WTC11 (cell line): ENCODE data around the gene GOLGA3. TPM values are rescaled to one million over a fixed set of nuclear protein-coding genes. Genes with fewer than 3 reads are reported as not detected.
A peak's percentile ranks its signal among the peaks of the same experiment; 100 is the strongest.

Experiments used
- ATAC-seq: fragments of 200-7000 bp; cut with Tn5 transposase; 2 replicates; pipeline ENCODE4 v1.10.0; 2021; ENCODE audit warnings: mild to moderate bottlenecking, moderate library complexity
- CTCF ChIA-PET: fragments of 300-600 bp; sonication (Branson Sonifier 250); formaldehyde crosslinking; loops from one replicate; lab custom pipeline; 2021; ENCODE audit warnings: antibody characterized with exemption; lab: Charles Lee
- POLR2A ChIA-PET: fragments of 350-600 bp; sonication (Branson Sonifier 250); formaldehyde crosslinking; loops from one replicate; lab custom pipeline; 2021; ENCODE audit warnings: antibody characterized with exemption; lab: Charles Lee
- DNase-seq: peaks from one replicate; pipeline ENCODE4 v3.0.0; 2021; ENCODE audit warnings: low spot score
- H3K27ac Mint-ChIP-seq: 2 replicates; pipeline ENCODE4 v1.8.0; 2021; ENCODE audit warnings: mixed read lengths
- H3K27me3 Mint-ChIP-seq: 2 replicates; pipeline ENCODE4 v1.8.0; 2021; ENCODE audit warnings: low read depth, mild to moderate bottlenecking, moderate library complexity, mixed read lengths
- H3K36me3 Mint-ChIP-seq: 2 replicates; pipeline ENCODE4 v1.8.0; 2021; ENCODE audit warnings: mixed read lengths
- H3K4me1 Mint-ChIP-seq: 2 replicates; pipeline ENCODE4 v1.8.0; 2022; ENCODE audit warnings: mixed read lengths
- H3K4me3 Mint-ChIP-seq: 2 replicates; pipeline ENCODE4 v1.8.0; 2021; ENCODE audit warnings: mild to moderate bottlenecking, moderate library complexity, mixed read lengths
- H3K9me3 Mint-ChIP-seq: 2 replicates; pipeline ENCODE4 v1.8.0; 2021; ENCODE audit warnings: mixed read lengths
- AFF4 ChIP-seq: sonication (generic); formaldehyde crosslinking; IDR thresholded peaks from 2 replicates; pipeline ENCODE4 v1.8.1; 2023; ENCODE audit warnings: mild to moderate bottlenecking, missing genetic modification reagents, borderline replicate concordance
- CREB1 ChIP-seq: sonication (generic); formaldehyde crosslinking; IDR thresholded peaks from 2 replicates; pipeline ENCODE4 v1.8.0; 2023; ENCODE audit warnings: mild to moderate bottlenecking, missing genetic modification reagents
- ESRRA ChIP-seq: sonication (generic); formaldehyde crosslinking; IDR thresholded peaks from 2 replicates; pipeline ENCODE4 v1.8.1; 2022; ENCODE audit warnings: mild to moderate bottlenecking, missing genetic modification reagents, borderline replicate concordance
- FOXP1 ChIP-seq: sonication (generic); formaldehyde crosslinking; IDR thresholded peaks from 2 replicates; pipeline ENCODE4 v1.8.0; 2022; ENCODE audit warnings: missing genetic modification reagents, mild to moderate bottlenecking, moderate library complexity, borderline replicate concordance
- FOXP4 ChIP-seq: sonication (generic); formaldehyde crosslinking; IDR thresholded peaks from 2 replicates; pipeline ENCODE4 v1.8.0; 2022; ENCODE audit warnings: mild to moderate bottlenecking, missing genetic modification reagents
- GTF2I ChIP-seq: fragments of 250-450 bp; sonication (Bioruptor Pico); conservative IDR thresholded peaks from 2 replicates; pipeline ENCODE4 v1.4.0; 2021; ENCODE audit warnings: mild to moderate bottlenecking
- KAT7 ChIP-seq: sonication (generic); formaldehyde crosslinking; IDR thresholded peaks from 2 replicates; pipeline ENCODE4 v1.8.1; 2023; ENCODE audit warnings: missing genetic modification reagents, mild to moderate bottlenecking, borderline replicate concordance
- OVOL2 ChIP-seq: fragments of 250-450 bp; sonication (Bioruptor Pico); IDR thresholded peaks from 2 replicates; pipeline ENCODE4 v1.9.0; 2021; ENCODE audit warnings: mild to moderate bottlenecking, borderline replicate concordance
- SMAD4 ChIP-seq: sonication (generic); formaldehyde crosslinking; IDR thresholded peaks from 2 replicates; pipeline ENCODE4 v1.8.0; 2022; ENCODE audit warnings: mild to moderate bottlenecking, missing genetic modification reagents
- SP1 ChIP-seq: sonication (generic); formaldehyde crosslinking; conservative IDR thresholded peaks from 2 replicates; pipeline ENCODE4 v1.8.1; 2022; ENCODE audit warnings: missing genetic modification reagents
- ZBTB43 ChIP-seq: sonication (generic); formaldehyde crosslinking; IDR thresholded peaks from 2 replicates; pipeline ENCODE4 v1.8.1; 2023; ENCODE audit warnings: mild to moderate bottlenecking, missing genetic modification reagents
- ZNF121 ChIP-seq: sonication (generic); formaldehyde crosslinking; IDR thresholded peaks from 2 replicates; pipeline ENCODE4 v1.8.0; 2023; ENCODE audit warnings: missing genetic modification reagents
- ZNF396 ChIP-seq: fragments of 250-450 bp; sonication (Bioruptor Pico); IDR thresholded peaks from 2 replicates; pipeline ENCODE4 v1.8.0; 2021; ENCODE audit warnings: mild to moderate bottlenecking, moderate library complexity, borderline replicate concordance
- ZNF416 ChIP-seq: fragments of 250-450 bp; sonication (Bioruptor Pico); IDR thresholded peaks from 2 replicates; pipeline ENCODE4 v1.9.0; 2021; ENCODE audit warnings: mild to moderate bottlenecking, inconsistent platforms
- total RNA-seq: library from RNA; stranded (reverse); gene quantifications from 3 replicates; pipeline ENCODE4 v1.2.3, GENCODE V29; 2021
- TF ChIP-seq, protein P1 (sequence below): fragments of 250-450 bp; sonication (Bioruptor Pico); IDR thresholded peaks from 2 replicates; pipeline ENCODE4 v2.1.2; 2022; ENCODE audit warnings: mild to moderate bottlenecking, moderate library complexity
- TF ChIP-seq, protein P2 (sequence below): sonication (generic); formaldehyde crosslinking; IDR thresholded peaks from 2 replicates; pipeline ENCODE4 v1.8.1; 2023; ENCODE audit warnings: mild to moderate bottlenecking, missing genetic modification reagents

Gene GOLGA3
- total RNA-seq, 1 experiment from 2014 or later: 47.8 TPM

DNA sequence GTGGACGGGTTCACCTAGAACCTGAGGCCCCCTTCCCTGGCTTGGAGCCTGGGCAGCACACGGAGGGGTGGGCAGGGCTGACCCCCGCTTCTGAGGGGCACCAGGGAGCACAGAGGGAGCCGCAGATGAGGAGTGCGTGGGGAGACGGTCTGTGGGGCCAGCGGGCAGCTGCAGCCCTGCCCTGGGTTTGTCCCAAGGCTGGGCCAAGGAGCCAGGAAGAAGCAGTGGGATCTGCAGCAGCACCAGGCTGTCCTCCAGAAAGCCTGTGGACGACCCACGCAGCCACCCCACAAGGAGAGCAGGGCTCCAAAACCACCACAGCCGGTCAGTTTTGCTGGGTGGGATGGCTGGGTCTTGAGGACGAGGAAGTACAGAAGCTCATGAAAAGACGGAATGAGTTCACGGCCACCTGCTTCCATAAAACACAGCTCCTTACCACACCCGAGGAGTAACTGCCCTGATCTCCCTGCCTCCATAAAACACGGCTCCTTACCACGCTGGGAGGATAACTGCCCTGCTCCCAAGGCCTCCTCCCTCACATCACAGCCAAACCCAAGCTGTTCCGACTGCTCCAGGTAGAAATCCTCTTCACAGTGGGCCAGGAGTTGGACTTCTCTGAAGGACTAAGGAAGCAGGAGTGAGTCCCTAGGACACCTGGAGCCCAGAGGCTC, 9.9 kb upstream of the GOLGA3 start:
- no peak overlapping the region for H3K4me3 Mint-ChIP-seq
- no peaks in the 10 kb centered on the region for H3K27me3 Mint-ChIP-seq
- CTCF ChIA-PET: no interaction called here
- TF ChIP-seq OVOL2: no peak
- TF ChIP-seq KAT7 (CRISPR knock-in tag): no peak
- no peak for TF ChIP-seq FOXP4
- TF ChIP-seq SP1 (CRISPR knock-in tag): no peak
- TF ChIP-seq ZNF416 (CRISPR knock-in tag): no peak
- TF ChIP-seq GTF2I (CRISPR knock-in tag): no peak
- no peak for TF ChIP-seq SMAD4 (CRISPR knock-in tag)
- no peak for TF ChIP-seq AFF4 (CRISPR knock-in tag)
- TF ChIP-seq, protein P1, sequence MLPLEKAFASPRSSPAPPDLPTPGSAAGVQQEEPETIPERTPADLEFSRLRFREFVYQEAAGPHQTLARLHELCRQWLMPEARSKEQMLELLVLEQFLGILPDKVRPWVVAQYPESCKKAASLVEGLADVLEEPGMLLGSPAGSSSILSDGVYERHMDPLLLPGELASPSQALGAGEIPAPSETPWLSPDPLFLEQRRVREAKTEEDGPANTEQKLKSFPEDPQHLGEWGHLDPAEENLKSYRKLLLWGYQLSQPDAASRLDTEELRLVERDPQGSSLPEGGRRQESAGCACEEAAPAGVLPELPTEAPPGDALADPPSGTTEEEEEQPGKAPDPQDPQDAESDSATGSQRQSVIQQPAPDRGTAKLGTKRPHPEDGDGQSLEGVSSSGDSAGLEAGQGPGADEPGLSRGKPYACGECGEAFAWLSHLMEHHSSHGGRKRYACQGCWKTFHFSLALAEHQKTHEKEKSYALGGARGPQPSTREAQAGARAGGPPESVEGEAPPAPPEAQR: no peak
- no peak for TF ChIP-seq ZNF121 (CRISPR knock-in tag)
- no peak for TF ChIP-seq FOXP1
- TF ChIP-seq CREB1 (CRISPR knock-in tag): no peak
- TF ChIP-seq, protein P2, sequence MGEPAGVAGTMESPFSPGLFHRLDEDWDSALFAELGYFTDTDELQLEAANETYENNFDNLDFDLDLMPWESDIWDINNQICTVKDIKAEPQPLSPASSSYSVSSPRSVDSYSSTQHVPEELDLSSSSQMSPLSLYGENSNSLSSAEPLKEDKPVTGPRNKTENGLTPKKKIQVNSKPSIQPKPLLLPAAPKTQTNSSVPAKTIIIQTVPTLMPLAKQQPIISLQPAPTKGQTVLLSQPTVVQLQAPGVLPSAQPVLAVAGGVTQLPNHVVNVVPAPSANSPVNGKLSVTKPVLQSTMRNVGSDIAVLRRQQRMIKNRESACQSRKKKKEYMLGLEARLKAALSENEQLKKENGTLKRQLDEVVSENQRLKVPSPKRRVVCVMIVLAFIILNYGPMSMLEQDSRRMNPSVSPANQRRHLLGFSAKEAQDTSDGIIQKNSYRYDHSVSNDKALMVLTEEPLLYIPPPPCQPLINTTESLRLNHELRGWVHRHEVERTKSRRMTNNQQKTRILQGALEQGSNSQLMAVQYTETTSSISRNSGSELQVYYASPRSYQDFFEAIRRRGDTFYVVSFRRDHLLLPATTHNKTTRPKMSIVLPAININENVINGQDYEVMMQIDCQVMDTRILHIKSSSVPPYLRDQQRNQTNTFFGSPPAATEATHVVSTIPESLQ (CRISPR knock-in tag): no peak
- TF ChIP-seq ZBTB43 (CRISPR knock-in tag): no peak
- TF ChIP-seq ESRRA: no peak
- TF ChIP-seq ZNF396 (CRISPR knock-in tag): no peak
- no peaks in the 10 kb centered on the region for H3K9me3 Mint-ChIP-seq
- ATAC-seq: no peak
- POLR2A ChIA-PET: interaction anchor here (0.7 to 1.2 kb wide), 3 partner anchors 9 to 202 kb away, joined by 3 to 4 read pairs (median 3); no protein-coding TSS in a partner anchor
- H3K4me1 Mint-ChIP-seq: no peaks in the 10 kb centered on the region
- DNase-seq: no peak
- H3K27ac Mint-ChIP-seq: peak overlapping the region; percentile 57; the same call in 1 of the 2 replicates
- H3K36me3 Mint-ChIP-seq: peaks cover 26% of the 10 kb centered on the region
